SU-DHL-6 (cell line): ENCODE measurements around the gene KAT6B.
A peak's percentile ranks its signal among the peaks of the same experiment; 100 is the strongest.

Experiments
- CTCF ChIP-seq: fragments of 200-600 bp; sonication (generic); IDR thresholded peaks from one replicate; pipeline ENCODE4 v1.5.1; 2017; ENCODE audit warnings: antibody characterized with exemption, mild to moderate bottlenecking, low read length, moderate library complexity; ENCODE audit not compliant: insufficient read depth, poor library complexity, severe bottlenecking
- EZH2phosphoT487 ChIP-seq: fragments of 200-600 bp; sonication (generic), shearing (Covaris generic); conservative IDR thresholded peaks from 2 replicates; pipeline ENCODE4 v1.6.1; 2018; ENCODE audit warnings: mild to moderate bottlenecking, antibody characterized with exemption, low read length, moderate library complexity, mixed read lengths

DNA sequence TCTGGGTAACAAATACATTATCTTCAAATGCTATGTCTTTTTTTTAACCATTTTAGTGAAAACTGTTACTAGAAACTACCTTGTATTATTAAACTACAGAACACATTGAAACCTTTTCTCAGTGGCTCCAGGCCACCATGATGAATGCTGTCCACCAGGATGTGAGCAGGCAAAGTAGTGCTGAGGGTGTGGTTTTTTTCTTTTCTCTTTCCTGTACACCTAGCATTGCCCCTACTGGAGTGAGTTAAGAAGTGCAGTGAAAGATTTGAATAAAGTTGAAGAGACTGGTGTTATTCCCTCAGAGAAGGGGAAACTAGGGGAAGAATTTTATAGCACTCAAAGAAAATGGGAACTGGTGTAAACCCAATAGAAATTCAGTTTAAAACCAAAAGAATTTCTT, 165.0 kb downstream of the KAT6B start:
- peak; percentile 27 for TF ChIP-seq CTCF
- no peak for TF ChIP-seq EZH2phosphoT487
